A549 (cell line): ENCODE results near the gene GJA3. TPM values are rescaled to one million over a fixed set of nuclear protein-coding genes. Genes with fewer than 3 reads are reported as not detected.

Source experiments
- ATAC-seq, 2 experiments: fragments of 200-7000 bp in 1 of 2; fragments of >200 bp in 1 of 2; cut with Nextera tagmentation in 1 of 2; cut with Tn5 transposase in 1 of 2; 3 replicates each; pipeline versions ENCODE4 v1.8.0 to v1.9.1; 2018 to 2020; ENCODE audit warnings: mild to moderate bottlenecking in 1 of 2, moderate library complexity in 1 of 2
- CTCF ChIA-PET: fragments of 300-600 bp; sonication (Branson Sonifier 250); formaldehyde crosslinking; extraction: SDS; loops from one replicate; lab custom pipeline; 2021; ENCODE audit warnings: antibody characterized with exemption, inconsistent platforms; lab: Yijun Ruan, JAX
- POLR2A ChIA-PET: fragments of 350-600 bp; formaldehyde crosslinking; extraction: SDS; loops from one replicate; lab custom pipeline; 2021; ENCODE audit warnings: antibody characterized with exemption, inconsistent platforms; lab: Yijun Ruan, JAX
- DNase-seq, 2 experiments: peaks; one replicate each; pipeline versions ENCODE4 v3.0.0 to v3.0.0-alpha.2; 2011 to 2016; ENCODE audit warnings: low read depth in 1 of 2, low spot score in 1 of 2
- FAIRE-seq: peaks from 2 replicates; lab custom pipeline; 2011; peaks lifted over from hg19 to GRCh38; lab: Jason Lieb, UNC
- H3K27ac ChIP-seq, 2 experiments: fragments of >200 bp; sonication (Bioruptor Twin); formaldehyde crosslinking; 3 replicates each; pipeline ENCODE4 v1.5.1; 2016 to 2017
- H3K4me1 ChIP-seq: fragments of >200 bp; sonication (Bioruptor Twin); formaldehyde crosslinking; 3 replicates; pipeline ENCODE4 v1.6.1; 2016
- H3K4me2 ChIP-seq: fragments of >200 bp; sonication (Bioruptor Twin); formaldehyde crosslinking; 3 replicates; pipeline ENCODE4 v1.6.1; 2016
- H3K4me3 ChIP-seq: fragments of >200 bp; sonication (Bioruptor Twin); formaldehyde crosslinking; 3 replicates; pipeline ENCODE4 v1.5.1; 2016
- H3K9me3 ChIP-seq: fragments of >200 bp; sonication (Bioruptor Twin); formaldehyde crosslinking; 3 replicates; pipeline ENCODE4 v1.6.1; 2016
- BHLHE40 ChIP-seq: IDR thresholded peaks from 2 replicates; pipeline ENCODE4 v1.6.1; 2012; ENCODE audit warnings: low read depth, low read length, inconsistent platforms
- CBX2 ChIP-seq: fragments of 200-600 bp; sonication (generic); IDR thresholded peaks from 2 replicates; pipeline ENCODE4 v1.6.1; 2016; ENCODE audit warnings: low read depth, mild to moderate bottlenecking, borderline replicate concordance
- CEBPB ChIP-seq, 2 experiments: fragments of >200 bp in 1 of 2; sonication (Bioruptor Twin) in 1 of 2; formaldehyde crosslinking in 1 of 2; IDR thresholded peaks; 2 replicates each; pipeline ENCODE4 v1.6.1; 2012 to 2016
- CHD2 ChIP-seq: fragments of 150-350 bp; IDR thresholded peaks from 2 replicates; pipeline ENCODE4 v1.6.1; 2014; ENCODE audit warnings: low read length; ENCODE audit not compliant: partially characterized antibody
- CHD4 ChIP-seq: fragments of 200-600 bp; sonication (generic); IDR thresholded peaks from 2 replicates; pipeline ENCODE4 v1.6.1; 2016; ENCODE audit warnings: antibody characterized with exemption, mild to moderate bottlenecking, borderline replicate concordance
- EHMT2 ChIP-seq: fragments of 200-600 bp; sonication (generic); IDR thresholded peaks from 2 replicates; pipeline ENCODE4 v1.6.1; 2016; ENCODE audit warnings: antibody characterized with exemption, low read depth, mild to moderate bottlenecking, moderate library complexity
- GATA3 ChIP-seq: IDR thresholded peaks from 2 replicates; pipeline ENCODE4 v1.6.1; 2012; ENCODE audit warnings: borderline replicate concordance
- HOXA7 ChIP-seq: fragments of 250-450 bp; sonication (Bioruptor Pico); IDR thresholded peaks from 2 replicates; pipeline ENCODE4 v1.5.0; 2020; ENCODE audit warnings: mild to moderate bottlenecking, moderate library complexity
- HOXB5 ChIP-seq: fragments of 250-450 bp; sonication (Bioruptor Pico); IDR thresholded peaks from 2 replicates; pipeline ENCODE4 v1.5.0; 2020; ENCODE audit warnings: mild to moderate bottlenecking, moderate library complexity
- JUNB ChIP-seq: fragments of >200 bp; sonication (Bioruptor Twin); formaldehyde crosslinking; IDR thresholded peaks from 2 replicates; pipeline ENCODE4 v1.6.1; 2016
- KDM1A ChIP-seq: fragments of 200-600 bp; sonication (generic); IDR thresholded peaks from 2 replicates; pipeline ENCODE4 v1.6.1; 2016; ENCODE audit warnings: low read depth, mild to moderate bottlenecking
- KDM5A ChIP-seq: fragments of 200-600 bp; sonication (generic); IDR thresholded peaks from 2 replicates; pipeline ENCODE4 v1.6.1; 2016; ENCODE audit warnings: antibody characterized with exemption, mild to moderate bottlenecking
- MYC ChIP-seq: IDR thresholded peaks from 2 replicates; pipeline ENCODE4 v1.6.1; 2012; ENCODE audit warnings: mild to moderate bottlenecking, inconsistent platforms, low read length, improper control_type of control experiment, borderline replicate concordance
- NPAS2 ChIP-seq: fragments of 250-450 bp; sonication (Bioruptor Pico); IDR thresholded peaks from 2 replicates; pipeline ENCODE4 v1.8.0; 2022; ENCODE audit warnings: mild to moderate bottlenecking, moderate library complexity, borderline replicate concordance
- NR3C1 ChIP-seq: fragments of >200 bp; sonication (Bioruptor Twin); formaldehyde crosslinking; IDR thresholded peaks from 3 replicates; pipeline ENCODE4 v1.6.1; 2017
- POLR2AphosphoS2 ChIP-seq: conservative IDR thresholded peaks from 2 replicates; pipeline ENCODE4 v1.6.1; 2012; ENCODE audit warnings: low read length, improper control_type of control experiment, inconsistent platforms
- RNF2 ChIP-seq: fragments of 200-600 bp; sonication (generic); IDR thresholded peaks from 2 replicates; pipeline ENCODE4 v1.6.1; 2016; ENCODE audit warnings: low read depth, mild to moderate bottlenecking, antibody characterized with exemption, moderate library complexity, borderline replicate concordance
- TP53 ChIP-seq: fragments of 250-450 bp; sonication (Bioruptor Pico); IDR thresholded peaks from 2 replicates; pipeline ENCODE4 v1.5.0; 2021; ENCODE audit warnings: mild to moderate bottlenecking, moderate library complexity
- ZNF302 ChIP-seq: fragments of 250-450 bp; sonication (Bioruptor Pico); IDR thresholded peaks from 2 replicates; pipeline ENCODE4 v1.9.0; 2021; ENCODE audit warnings: inconsistent platforms, mild to moderate bottlenecking, moderate library complexity
- WGBS: methylation state at CpG from one replicate; pipeline ENCODE4 v1.1.6; 2017; ENCODE audit errors: missing lambda C conversion rate; 5-methylcytosine and 5-hydroxymethylcytosine counted together
- polyA plus RNA-seq, 4 experiments: library from polyadenylated mRNA; depleted of rRNA in 3 of 4; stranded (reverse); fragments of >200 nt; fragmentation: RNase III in 1 of 4; extraction: RNeasy Plus Mini Kit Qiagen cat#74134 plus additional on column Dnase treatment in 1 of 4; gene quantifications; 2 replicates in 3 of 4; 3 replicates in 1 of 4; pipeline ENCODE4 v1.2.3, GENCODE V29; 2011 to 2017
- TF ChIP-seq, protein P1 (sequence below): fragments of 200-600 bp; sonication (generic); IDR thresholded peaks from 2 replicates; pipeline ENCODE4 v1.6.1; 2016; ENCODE audit warnings: antibody characterized with exemption, mild to moderate bottlenecking, moderate library complexity
- TF ChIP-seq, protein P2 (sequence below): IDR thresholded peaks from 2 replicates; pipeline ENCODE4 v1.6.1; 2012
- TF ChIP-seq, protein P3 (sequence below): fragments of 250-450 bp; sonication (Bioruptor Pico); IDR thresholded peaks from 2 replicates; pipeline ENCODE4 v1.5.0; 2020; ENCODE audit warnings: low read depth, mild to moderate bottlenecking, moderate library complexity

Gene GJA3
- polyA plus RNA-seq, 2 of the 4 experiments (the other 2 are of a cell fraction) = 0.06 to 0.19 TPM

DNA sequence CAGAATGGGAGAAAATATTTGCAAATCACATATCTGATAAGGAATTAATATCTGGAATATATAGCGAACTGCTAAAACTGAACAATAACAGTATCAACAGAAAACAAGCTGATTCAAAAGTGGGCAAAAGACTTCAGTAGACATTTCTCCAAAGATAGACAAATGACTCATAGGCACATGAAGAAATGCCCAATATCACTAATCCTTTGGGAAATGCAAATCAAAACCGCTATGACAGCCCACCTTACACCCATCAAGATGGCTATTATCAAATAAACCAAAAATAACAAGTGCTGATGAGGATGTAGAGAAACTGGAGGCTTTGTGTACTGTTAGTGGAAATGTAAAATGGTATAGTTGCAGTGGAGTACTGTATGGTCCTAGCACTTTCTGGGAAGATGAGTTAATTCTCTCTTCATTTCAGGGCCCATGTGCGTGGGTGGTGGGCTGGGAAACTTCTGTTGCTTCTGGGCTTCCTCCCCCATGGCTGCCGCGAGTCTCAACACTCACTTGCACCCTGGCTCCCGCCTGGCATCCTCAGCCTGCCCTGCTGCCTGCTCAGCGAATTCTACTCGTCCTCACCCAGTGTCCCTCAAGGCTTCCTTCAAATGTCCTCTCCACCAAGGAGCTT lies 12.4 kb upstream of the GJA3 start:
- DNase-seq (no peak), ATAC-seq (no peak), FAIRE-seq (no peak)
- peak overlapping the region in 1 of 2 experiments; percentile 80; a peak in 2 of 6 replicates for H3K27ac ChIP-seq
- H3K4me1 ChIP-seq = peaks cover 17% of the 10 kb centered on the region
- no peak overlapping the region for H3K4me2 ChIP-seq
- WGBS = 92% methylated on average over 8 of the region's 8 CpGs
- no peak overlapping the region for H3K4me3 ChIP-seq
- no peaks in the 10 kb centered on the region for H3K9me3 ChIP-seq
- TF ChIP-seq, protein P1, sequence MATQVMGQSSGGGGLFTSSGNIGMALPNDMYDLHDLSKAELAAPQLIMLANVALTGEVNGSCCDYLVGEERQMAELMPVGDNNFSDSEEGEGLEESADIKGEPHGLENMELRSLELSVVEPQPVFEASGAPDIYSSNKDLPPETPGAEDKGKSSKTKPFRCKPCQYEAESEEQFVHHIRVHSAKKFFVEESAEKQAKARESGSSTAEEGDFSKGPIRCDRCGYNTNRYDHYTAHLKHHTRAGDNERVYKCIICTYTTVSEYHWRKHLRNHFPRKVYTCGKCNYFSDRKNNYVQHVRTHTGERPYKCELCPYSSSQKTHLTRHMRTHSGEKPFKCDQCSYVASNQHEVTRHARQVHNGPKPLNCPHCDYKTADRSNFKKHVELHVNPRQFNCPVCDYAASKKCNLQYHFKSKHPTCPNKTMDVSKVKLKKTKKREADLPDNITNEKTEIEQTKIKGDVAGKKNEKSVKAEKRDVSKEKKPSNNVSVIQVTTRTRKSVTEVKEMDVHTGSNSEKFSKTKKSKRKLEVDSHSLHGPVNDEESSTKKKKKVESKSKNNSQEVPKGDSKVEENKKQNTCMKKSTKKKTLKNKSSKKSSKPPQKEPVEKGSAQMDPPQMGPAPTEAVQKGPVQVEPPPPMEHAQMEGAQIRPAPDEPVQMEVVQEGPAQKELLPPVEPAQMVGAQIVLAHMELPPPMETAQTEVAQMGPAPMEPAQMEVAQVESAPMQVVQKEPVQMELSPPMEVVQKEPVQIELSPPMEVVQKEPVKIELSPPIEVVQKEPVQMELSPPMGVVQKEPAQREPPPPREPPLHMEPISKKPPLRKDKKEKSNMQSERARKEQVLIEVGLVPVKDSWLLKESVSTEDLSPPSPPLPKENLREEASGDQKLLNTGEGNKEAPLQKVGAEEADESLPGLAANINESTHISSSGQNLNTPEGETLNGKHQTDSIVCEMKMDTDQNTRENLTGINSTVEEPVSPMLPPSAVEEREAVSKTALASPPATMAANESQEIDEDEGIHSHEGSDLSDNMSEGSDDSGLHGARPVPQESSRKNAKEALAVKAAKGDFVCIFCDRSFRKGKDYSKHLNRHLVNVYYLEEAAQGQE = no peak
- no peak for TF ChIP-seq TP53 (CRISPR knock-in tag)
- TF ChIP-seq RNF2 = no peak
- no peak for TF ChIP-seq KDM5A
- TF ChIP-seq EHMT2 = no peak
- TF ChIP-seq KDM1A = no peak
- no peak for TF ChIP-seq JUNB
- no peak for TF ChIP-seq POLR2AphosphoS2
- TF ChIP-seq, protein P2, sequence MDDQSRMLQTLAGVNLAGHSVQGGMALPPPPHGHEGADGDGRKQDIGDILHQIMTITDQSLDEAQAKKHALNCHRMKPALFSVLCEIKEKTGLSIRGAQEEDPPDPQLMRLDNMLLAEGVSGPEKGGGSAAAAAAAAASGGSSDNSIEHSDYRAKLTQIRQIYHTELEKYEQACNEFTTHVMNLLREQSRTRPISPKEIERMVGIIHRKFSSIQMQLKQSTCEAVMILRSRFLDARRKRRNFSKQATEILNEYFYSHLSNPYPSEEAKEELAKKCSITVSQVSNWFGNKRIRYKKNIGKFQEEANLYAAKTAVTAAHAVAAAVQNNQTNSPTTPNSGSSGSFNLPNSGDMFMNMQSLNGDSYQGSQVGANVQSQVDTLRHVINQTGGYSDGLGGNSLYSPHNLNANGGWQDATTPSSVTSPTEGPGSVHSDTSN = no peak
- no peak for TF ChIP-seq HOXA7 (CRISPR knock-in tag)
- TF ChIP-seq NR3C1 = no peak
- TF ChIP-seq BHLHE40 = no peak
- TF ChIP-seq CEBPB (IDR thresholded peaks at IDR 0.05) = no peak
- TF ChIP-seq, protein P3, sequence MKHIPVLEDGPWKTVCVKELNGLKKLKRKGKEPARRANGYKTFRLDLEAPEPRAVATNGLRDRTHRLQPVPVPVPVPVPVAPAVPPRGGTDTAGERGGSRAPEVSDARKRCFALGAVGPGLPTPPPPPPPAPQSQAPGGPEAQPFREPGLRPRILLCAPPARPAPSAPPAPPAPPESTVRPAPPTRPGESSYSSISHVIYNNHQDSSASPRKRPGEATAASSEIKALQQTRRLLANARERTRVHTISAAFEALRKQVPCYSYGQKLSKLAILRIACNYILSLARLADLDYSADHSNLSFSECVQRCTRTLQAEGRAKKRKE = no peak
- ChIA-PET POLR2A (no interaction called here), CTCF (interaction anchor here (0.6 to 2.1 kb wide), 3 partner anchors 9 to 484 kb away, joined by 3 to 5 read pairs (median 4); no protein-coding TSS in a partner anchor)

DNA sequence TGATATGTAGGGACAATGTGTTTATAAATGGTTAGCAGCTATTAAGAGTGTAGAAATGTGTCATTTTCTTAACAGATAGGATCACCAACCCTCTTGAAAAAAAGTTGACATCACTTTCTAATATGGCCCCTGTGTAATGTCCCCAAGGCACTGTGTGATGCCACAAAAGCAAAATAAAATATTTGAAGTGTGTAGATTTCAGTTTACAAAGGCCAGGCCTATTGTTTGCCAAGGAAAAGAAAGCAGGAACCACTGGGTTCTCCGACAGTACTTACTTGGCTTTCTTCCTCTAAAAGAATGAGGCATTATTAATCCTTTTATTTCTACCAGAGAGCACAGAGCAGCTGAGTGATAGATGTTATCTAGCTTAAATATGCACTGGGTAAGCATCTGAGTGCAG lies 10.5 kb upstream of the GJA3 start:
- DNase-seq = no peak
- no peak overlapping the region for H3K27ac ChIP-seq
- POLR2A ChIA-PET = no interaction called here
- WGBS = 37% methylated on average over 1 of the region's 1 CpG
- no peak overlapping the region for H3K4me2 ChIP-seq
- TF ChIP-seq CBX2 (no peak), BHLHE40 (no peak), HOXB5 (CRISPR knock-in tag) (no peak), NPAS2 (no peak), MYC (no peak), CHD4 (no peak), ZNF302 (CRISPR knock-in tag) (no peak), GATA3 (no peak), CHD2 (no peak), TP53 (CRISPR knock-in tag) (no peak)
- H3K9me3 ChIP-seq = no peaks in the 10 kb centered on the region
- peaks cover 17% of the 10 kb centered on the region for H3K4me1 ChIP-seq
- CTCF ChIA-PET = interaction anchor here (1.3 kb wide), 1 partner anchor 136 kb away, joined by 4 read pairs; no protein-coding TSS in a partner anchor
- no peak for FAIRE-seq
- no peak overlapping the region for H3K4me3 ChIP-seq
- ATAC-seq = no peak
